AG04449 (cell line): ENCODE measurements around the gene SLC15A3.
"Not testable (repeated sequence)": the region's sequence is repeated elsewhere in the genome, so short reads cannot be mapped to it uniquely, and the experiment has no call there.

Source experiments
- CTCF ChIA-PET: fragments of 350-600 bp; formaldehyde crosslinking; extraction: SDS; loops from one replicate; lab custom pipeline; 2021; ENCODE audit warnings: antibody characterized with exemption; lab: Yijun Ruan, JAX
- POLR2A ChIA-PET: fragments of 400-600, 350-600 bp; formaldehyde crosslinking; extraction: SDS; loops from one replicate; lab custom pipeline; 2020; ENCODE audit warnings: antibody characterized with exemption, inconsistent platforms; lab: Yijun Ruan, JAX
- DNase-seq: peaks from one replicate; pipeline ENCODE4 v3.0.0-alpha.2; 2010; ENCODE audit warnings: low read depth, low spot score
- H3K4me3 ChIP-seq: 2 replicates; pipeline ENCODE4 v1.5.1; 2011; ENCODE audit warnings: low read depth, mild to moderate bottlenecking, control low read depth, low read length
- TF ChIP-seq, protein P1 (sequence below): IDR thresholded peaks from one replicate; pipeline ENCODE4 v1.5.1; 2011; ENCODE audit warnings: mild to moderate bottlenecking, moderate library complexity, low read length, control low read depth, inconsistent platforms; ENCODE audit not compliant: insufficient read depth; ENCODE audit errors: missing control alignments

SLC15A3 gene

DNA sequence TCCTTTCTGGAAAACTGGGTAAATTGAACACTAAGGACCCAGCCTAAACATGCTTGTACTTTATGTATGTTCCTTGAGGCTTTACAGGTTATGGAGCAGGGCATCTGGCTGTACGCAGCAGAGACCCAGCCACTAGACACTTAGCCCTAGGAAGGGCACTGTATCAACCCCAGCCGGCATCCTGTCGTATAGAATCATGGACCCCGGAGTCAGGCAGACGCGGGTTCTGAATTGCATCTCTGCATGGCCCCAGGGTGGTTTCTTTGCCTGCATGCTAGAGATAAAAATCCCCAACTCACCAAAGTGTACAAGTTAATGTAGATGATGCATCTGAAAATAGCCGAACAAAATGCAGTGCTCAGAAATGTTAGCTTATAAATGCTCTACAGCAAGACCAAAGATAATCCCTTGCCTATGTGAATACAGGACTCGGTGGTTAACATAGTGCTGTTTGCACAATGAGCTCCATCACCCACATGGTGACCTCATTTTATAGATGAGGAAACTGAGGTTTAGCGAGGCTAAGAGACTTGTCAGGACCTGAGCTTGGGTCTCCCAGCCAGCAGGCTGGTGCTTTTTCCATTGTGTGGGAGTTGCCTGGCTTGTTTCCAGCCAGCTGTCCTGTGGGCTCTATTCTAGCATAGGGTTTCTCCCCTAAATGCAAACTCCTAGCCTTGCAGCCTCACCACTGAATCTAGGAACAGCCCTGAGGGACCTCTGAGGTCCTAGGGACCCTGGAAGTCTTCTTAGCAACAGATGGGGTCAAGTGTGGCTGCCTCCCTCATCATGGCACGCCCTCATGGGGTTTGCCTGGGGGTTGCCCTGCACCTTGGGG lies 26.8 kb upstream of the SLC15A3 start:
- DNase-seq, result no peak
- TF ChIP-seq, protein P1, sequence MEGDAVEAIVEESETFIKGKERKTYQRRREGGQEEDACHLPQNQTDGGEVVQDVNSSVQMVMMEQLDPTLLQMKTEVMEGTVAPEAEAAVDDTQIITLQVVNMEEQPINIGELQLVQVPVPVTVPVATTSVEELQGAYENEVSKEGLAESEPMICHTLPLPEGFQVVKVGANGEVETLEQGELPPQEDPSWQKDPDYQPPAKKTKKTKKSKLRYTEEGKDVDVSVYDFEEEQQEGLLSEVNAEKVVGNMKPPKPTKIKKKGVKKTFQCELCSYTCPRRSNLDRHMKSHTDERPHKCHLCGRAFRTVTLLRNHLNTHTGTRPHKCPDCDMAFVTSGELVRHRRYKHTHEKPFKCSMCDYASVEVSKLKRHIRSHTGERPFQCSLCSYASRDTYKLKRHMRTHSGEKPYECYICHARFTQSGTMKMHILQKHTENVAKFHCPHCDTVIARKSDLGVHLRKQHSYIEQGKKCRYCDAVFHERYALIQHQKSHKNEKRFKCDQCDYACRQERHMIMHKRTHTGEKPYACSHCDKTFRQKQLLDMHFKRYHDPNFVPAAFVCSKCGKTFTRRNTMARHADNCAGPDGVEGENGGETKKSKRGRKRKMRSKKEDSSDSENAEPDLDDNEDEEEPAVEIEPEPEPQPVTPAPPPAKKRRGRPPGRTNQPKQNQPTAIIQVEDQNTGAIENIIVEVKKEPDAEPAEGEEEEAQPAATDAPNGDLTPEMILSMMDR, result no peak
- CTCF ChIA-PET, result interaction anchor here (0.8 to 2.1 kb wide), 2 partner anchors 9 to 36 kb away, joined by 3 to 10 read pairs; no protein-coding TSS in a partner anchor
- POLR2A ChIA-PET, result no interaction called here
- H3K4me3 ChIP-seq, result no peak overlapping the region

DNA sequence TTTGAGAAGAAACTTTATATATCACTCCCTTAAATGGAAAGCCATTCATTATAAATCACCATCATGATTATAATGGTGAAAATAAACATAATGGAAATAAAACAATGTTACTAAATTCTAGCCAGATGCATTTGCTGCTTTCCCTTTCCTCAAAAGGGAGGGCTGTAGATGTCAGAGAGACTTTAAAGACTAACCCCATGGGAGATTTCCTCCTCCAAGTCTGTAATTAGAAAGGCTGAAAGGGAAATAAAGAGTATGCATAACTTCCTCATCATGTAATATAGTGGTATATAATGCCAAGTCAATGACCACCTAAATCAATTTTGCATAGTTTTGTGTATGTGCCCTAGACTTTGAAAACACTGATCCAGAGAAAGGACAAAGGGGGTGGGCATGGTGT lies 25.9 kb upstream of the SLC15A3 start:
- no peak overlapping the region for H3K4me3 ChIP-seq
- CTCF ChIA-PET, result interaction anchor here (2.1 kb wide), 1 partner anchor 9 kb away, joined by 10 read pairs; no protein-coding TSS in a partner anchor
- DNase-seq, result no peak
- TF ChIP-seq, protein P1, result no peak
- POLR2A ChIA-PET, result no interaction called here

DNA sequence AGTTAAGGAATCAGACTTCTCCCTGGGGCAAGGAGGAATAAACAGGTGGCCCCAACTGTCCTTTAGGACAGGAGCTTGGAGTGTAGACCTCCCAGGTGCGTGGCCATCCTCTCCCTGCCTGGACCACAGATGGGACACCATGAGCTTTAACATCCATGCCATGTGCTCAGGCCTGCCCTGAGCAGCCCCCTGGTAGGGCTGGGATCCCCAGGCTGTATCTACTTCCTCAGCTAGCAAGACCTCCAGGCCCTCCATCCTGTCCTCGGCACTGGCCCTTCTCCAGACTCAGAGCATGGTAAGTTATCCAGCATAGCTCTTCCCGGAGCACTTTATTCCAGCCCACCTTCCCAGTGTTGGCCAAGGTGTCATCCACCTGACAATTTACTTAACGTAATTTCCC lies 25.2 kb upstream of the SLC15A3 start:
- TF ChIP-seq, protein P1, result no peak
- no peak for DNase-seq
- ChIA-PET POLR2A (no interaction called here), CTCF (interaction anchor here (1.6 kb wide), 1 partner anchor 14 kb away, joined by 5 read pairs; no protein-coding TSS in a partner anchor)
- H3K4me3 ChIP-seq, result no peak overlapping the region

DNA sequence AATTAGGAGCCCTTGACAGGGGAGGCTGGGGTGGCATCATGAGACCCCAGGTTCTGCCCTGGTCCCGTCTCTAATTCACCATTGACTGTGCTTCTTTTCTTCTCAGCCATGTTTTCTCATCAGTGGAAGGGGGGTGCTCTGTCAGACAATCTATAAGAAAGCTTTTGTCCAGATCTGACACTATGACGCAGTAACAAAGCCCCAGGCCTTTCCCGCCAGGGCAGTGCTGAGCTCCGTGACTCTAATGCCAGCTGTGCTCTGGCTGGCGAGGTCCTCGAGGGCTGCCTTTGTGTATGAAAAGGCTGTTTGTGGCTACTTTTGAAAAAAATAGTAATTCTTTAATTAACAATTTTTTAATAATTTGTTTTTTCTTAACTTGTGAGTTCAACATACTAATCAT lies 22.8 kb upstream of the SLC15A3 start:
- no peak for DNase-seq
- TF ChIP-seq, protein P1, result no peak
- POLR2A ChIA-PET, result no interaction called here
- CTCF ChIA-PET, result no interaction called here
- H3K4me3 ChIP-seq, result no peak overlapping the region

DNA sequence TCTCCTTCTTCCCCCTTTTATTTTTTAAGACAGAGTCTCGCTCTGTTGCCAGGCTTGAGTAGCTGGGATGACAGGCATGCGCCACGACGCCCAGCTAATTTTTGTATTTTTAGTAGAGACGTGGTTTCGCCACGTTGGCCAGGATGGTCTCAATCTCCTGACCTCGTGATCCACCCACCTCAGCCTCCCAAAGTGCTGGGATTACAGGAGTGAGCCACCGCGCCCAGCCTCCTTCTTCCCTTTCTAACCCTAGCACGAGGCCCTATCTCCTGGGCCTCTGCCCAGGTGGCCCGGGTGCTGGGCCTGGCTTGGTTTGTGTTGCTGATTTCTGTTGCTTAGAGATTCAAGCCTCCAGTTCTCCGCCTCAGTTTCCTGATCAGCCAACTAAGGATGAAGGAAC lies 22.3 kb upstream of the SLC15A3 start:
- CTCF ChIA-PET, DNase-seq, POLR2A ChIA-PET, H3K4me3 ChIP-seq: not testable (repeated sequence)

DNA sequence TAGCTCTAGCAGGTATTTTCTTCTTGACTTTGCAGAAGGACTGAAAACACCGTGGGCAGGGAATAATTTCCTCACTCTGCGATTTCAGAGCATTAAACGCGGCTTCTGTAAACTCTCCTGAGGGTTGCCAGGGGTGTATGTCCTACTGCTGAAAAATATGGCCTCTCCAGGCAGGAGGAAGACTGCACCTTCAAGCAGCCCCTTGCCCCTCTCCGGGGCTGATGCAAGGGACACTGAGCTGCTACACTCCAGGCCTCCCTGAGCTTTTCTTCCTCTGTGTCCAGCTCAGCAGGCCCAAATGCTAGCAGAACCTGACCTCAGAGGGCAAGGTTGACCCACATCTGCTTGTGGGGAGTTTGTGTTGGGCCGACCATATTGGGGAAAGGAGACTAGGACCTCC lies 21.7 kb upstream of the SLC15A3 start:
- H3K4me3 ChIP-seq, result no peak overlapping the region
- no peak for DNase-seq
- CTCF ChIA-PET, result no interaction called here
- POLR2A ChIA-PET, result no interaction called here
- TF ChIP-seq, protein P1, result no peak
